Activated gamma-delta T cell treated with Interleukin-2 at 50 U/mL for 16 hours (primary cell): ENCODE data around the gene PPP2R5D.

ENCODE experiments used
- DNase-seq: peaks from one replicate; pipeline ENCODE4 v3.0.0-alpha.2; 2020

PPP2R5D gene

GRCh38 chr6:43060034-43060754 lies 75.8 kb downstream of the PPP2R5D start:
- DNase-seq, result no peak

GRCh38 chr6:43060755-43061633 lies 76.6 kb downstream of the PPP2R5D start:
- DNase-seq, result no peak

GRCh38 chr6:43061861-43062260 lies 77.5 kb downstream of the PPP2R5D start:
- no peak for DNase-seq
